ENCODE results near the gene PYROXD2. TPM values are rescaled to one million over a fixed set of nuclear protein-coding genes. Genes with fewer than 3 reads are reported as not detected.
A peak's percentile ranks its signal among the peaks of the same experiment; 100 is the strongest.

Gene PYROXD2
- total RNA-seq, 1 donor from 2014 or later = 29.5 TPM

- ATAC-seq (no peak), DNase-seq (ENCODE audit: low spot score) (no peak)
- intact Hi-C loops (cut with DNase I) = no loop called here
Observed at GRCh38 chr10:98438715-98439114, 23.7 kb upstream of the PYROXD2 start.

DNA sequence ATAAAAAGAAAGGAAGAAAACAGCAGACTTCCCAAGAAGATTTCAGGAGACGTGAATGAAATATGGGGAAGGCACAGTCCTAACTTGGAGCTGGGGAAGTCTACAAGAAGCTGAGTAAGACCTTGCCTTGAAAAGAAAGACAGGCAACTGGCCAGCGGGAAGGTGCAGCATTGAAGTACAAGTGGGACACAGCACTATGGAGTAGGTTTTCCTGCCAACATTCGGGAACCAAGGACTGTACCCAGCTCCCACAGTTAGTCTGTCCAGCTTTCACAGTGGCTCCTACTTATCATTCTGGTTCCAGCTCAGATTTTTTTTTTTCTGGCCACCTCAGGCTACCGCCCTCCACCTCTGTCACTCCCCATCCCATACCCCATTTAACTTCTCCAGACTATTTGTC, 21.7 kb upstream of the PYROXD2 start:
- no peak for ATAC-seq
- intact Hi-C loops (cut with DNase I) = no loop called here

DNA sequence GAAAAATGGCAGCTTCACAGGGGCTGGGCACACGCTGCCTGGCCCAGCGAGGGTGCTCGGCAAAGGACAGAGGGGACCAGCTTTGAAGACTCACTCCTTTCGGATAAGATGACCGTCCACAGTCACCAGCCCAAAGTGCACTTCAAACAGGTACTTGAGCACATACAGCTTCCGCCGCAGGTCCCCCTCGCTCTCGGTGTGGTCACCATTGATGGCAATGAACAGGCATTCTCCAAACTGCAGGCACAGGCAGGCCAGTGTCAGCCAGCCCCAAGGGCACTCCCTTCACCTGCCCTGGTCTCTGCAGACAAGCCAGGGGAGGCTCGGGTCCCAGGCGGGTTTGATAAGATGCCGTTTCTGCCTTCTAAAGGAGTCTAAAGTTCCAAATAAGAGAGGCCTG, 20.2 kb upstream of the PYROXD2 start:
- ATAC-seq (no peak), DNase-seq (ENCODE audit: low spot score) (no peak)
- intact Hi-C loops (cut with DNase I) = no loop called here

More for the DNA sequence above, 21.7 kb upstream of the PYROXD2 start:
- no peak for DNase-seq (ENCODE audit: low spot score)

DNA sequence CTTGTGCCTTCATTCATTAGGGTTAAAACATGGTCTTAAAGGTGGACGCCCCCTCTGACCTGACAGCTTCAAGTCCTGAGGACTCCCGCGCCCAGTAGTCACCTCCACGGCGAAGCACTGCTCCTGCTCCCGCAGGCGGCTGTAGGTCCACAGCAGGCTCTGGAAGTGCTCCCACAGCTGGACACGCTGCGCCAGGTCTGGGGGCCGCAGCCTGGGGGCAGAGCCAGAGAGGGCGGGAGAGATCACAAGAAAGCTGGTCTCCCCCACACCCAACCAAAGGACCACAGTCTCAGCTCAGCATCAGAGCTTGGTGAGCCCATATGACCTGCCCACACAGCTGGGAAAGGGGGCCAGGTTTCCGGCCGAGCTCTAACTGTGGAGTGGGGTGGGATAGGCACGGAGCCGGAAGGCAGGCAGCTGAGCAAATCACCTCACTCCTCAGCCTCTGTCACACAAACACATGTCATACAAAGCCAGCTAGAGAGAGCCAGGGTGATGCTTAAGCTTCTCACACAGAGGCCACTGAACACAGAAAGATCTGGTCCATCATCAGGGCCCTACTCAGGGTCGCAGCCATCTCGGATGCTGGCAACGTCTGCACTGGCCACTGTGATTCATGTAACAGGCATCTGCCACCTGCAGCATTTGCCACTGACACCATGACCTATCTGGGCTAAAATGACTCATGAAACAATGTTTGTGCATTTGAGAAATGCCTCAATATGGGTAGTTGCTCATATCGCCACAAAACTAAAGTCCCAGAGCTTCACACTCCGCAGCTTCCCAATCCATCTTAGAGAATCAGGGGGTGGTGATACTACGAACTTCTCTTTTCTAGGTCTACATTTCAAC, 19.1 kb upstream of the PYROXD2 start:
- ATAC-seq (no peak), DNase-seq (ENCODE audit: low spot score) (no peak)
- intact Hi-C loops (cut with DNase I) = no loop called here

DNA sequence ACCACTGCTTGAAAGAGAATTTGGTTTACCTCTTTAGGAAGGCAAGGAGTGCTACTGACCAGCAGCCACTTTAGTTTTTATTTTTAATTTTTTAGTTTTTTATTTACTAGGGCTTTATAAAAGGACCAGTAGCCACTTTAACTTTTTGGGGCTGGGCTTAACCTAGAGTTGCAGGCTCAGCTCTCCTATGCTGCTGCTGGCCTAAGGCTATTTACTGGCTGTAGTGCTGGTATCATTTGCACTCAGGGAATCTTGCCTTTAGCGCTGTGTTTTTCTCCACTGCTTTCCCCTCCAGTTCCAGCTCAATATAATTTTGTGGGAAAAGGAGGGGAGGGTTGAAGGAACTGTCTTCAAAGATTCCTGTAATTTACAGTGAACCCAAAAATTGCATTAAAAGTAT, 18.4 kb upstream of the PYROXD2 start:
- intact Hi-C loops (cut with DNase I) = no loop called here
- DNase-seq (ENCODE audit: low spot score) (no peak), ATAC-seq (no peak)

- no peak for ATAC-seq
- DNase-seq (ENCODE audit: low spot score) = no peak
- intact Hi-C loops (cut with DNase I) = no loop called here
Observed at GRCh38 chr10:98432330-98432729, 17.3 kb upstream of the PYROXD2 start.

DNA sequence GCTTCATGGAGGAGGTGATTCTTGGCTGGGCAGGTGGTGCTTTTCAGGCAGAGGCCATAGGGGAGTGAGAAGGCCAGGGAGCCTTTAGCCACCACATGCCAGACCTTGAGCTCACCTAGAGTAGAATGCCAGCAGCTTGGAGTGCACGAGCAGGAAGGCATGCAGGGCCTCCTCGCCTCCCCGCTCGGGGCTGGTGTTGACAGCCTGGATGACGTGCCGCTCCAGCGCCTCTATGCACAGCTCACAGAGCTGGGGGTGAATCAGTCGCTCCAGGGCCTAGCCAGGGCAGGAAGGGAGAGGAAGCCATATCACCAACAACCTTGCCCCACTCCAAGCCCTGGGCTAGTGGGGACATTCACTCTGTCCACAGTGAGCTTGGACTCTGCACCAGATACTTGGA, 16.0 kb upstream of the PYROXD2 start:
- intact Hi-C loops (cut with DNase I) = no loop called here
- DNase-seq (ENCODE audit: low spot score) (no peak), ATAC-seq (no peak)

- ATAC-seq (no peak), DNase-seq (ENCODE audit: low spot score) (no peak)
- intact Hi-C loops (cut with DNase I) = no loop called here
Observed at GRCh38 chr10:98430427-98430826, 15.4 kb upstream of the PYROXD2 start.

GRCh38 chr10:98429320-98430072, 14.5 kb upstream of the PYROXD2 start:
- intact Hi-C loops (cut with DNase I) = no loop called here

GRCh38 chr10:98427011-98427515, 12.1 kb upstream of the PYROXD2 start:
- intact Hi-C loops (cut with DNase I) = no loop called here
- DNase-seq (ENCODE audit: low spot score) = no peak
- ATAC-seq = no peak

More at GRCh38 chr10:98429320-98430072, 14.5 kb upstream of the PYROXD2 start:
- ATAC-seq (no peak), DNase-seq (ENCODE audit: low spot score) (no peak)

- DNase-seq (ENCODE audit: low spot score) (no peak), ATAC-seq (peak; percentile 36)
- intact Hi-C loops (cut with DNase I) = no loop called here
Observed at GRCh38 chr10:98425511-98426352, 10.8 kb upstream of the PYROXD2 start.

- intact Hi-C loops (cut with DNase I) = no loop called here
- DNase-seq (ENCODE audit: low spot score) (no peak), ATAC-seq (no peak)
Observed at GRCh38 chr10:98424295-98425254, 9.6 kb upstream of the PYROXD2 start.

DNA sequence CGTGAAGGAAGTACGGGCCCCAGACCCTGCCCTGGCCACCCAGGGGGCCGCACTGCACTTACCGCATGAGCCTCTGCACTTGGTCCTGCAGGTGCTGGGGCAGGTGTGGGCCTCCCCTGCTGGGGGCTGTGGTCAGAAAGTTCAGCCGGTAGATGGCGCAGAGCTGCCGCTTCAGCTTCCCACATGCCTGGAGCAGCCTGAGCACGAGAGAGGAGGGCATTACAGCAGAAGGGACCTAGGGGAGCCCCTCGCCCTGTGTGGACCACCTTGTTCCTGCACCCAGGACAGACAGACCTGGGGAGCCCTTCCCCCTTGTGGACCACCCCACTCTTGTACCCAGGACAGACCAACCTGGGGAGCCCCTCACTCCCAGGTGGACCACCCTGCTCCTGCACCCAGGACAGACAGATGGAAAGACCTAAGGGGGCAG, 8.7 kb upstream of the PYROXD2 start:
- no peak for DNase-seq (ENCODE audit: low spot score)
- intact Hi-C loops (cut with DNase I) = no loop called here
- no peak for ATAC-seq

GRCh38 chr10:98422182-98422581, 7.2 kb upstream of the PYROXD2 start:
- intact Hi-C loops (cut with DNase I) = no loop called here
- ATAC-seq = no peak
- DNase-seq (ENCODE audit: low spot score) = no peak

GRCh38 chr10:98420786-98421185, 5.8 kb upstream of the PYROXD2 start:
- ATAC-seq = no peak
- DNase-seq (ENCODE audit: low spot score) = no peak
- intact Hi-C loops (cut with DNase I) = no loop called here

DNA sequence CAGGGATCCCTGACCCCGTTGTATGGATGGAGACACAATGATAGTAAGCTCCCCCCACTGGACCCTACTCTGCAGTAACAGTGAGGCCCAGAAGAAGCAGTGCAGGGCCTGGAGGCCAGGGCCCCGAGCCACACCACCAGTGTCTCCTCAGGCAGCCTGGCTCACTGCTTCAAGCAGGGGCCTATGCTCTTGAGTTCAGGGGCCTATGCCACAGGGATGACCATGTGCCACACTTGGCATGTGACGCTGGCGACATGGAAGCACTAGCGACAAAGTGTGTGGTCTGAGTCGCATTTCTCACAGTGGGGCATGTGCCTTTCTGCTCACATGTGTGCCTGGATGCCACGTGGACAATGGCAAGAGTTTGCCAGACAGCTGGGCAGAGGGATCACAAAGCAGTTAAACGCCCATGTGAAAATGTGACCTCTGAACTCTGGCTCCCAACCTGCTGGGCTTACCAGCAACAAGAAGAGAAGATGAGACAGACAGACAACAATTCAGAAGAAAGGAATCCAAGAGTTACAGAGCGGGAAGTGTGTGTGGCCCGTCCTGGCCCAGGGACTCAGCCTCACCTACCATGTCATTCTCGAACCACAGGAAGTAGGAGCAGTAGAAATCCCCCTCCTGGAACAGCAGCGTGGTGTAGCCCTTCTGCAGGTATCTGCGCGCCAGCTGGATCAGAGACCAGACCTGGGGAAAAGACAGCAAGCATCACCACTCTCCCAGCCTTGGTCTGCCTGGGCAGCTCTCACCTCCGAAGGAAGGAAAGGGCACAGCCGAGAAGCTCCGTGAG, 4.7 kb upstream of the PYROXD2 start:
- intact Hi-C loops (cut with DNase I) = no loop called here
- ATAC-seq = no peak
- DNase-seq (ENCODE audit: low spot score) = no peak

GRCh38 chr10:98418665-98419468, 3.9 kb upstream of the PYROXD2 start:
- DNase-seq (ENCODE audit: low spot score) (no peak), ATAC-seq (no peak)
- intact Hi-C loops (cut with DNase I) = no loop called here
